Hepatocyte (in vitro differentiated cells): ENCODE measurements around the gene UTF1. TPM values are rescaled to one million over a fixed set of nuclear protein-coding genes. Genes with fewer than 3 reads are reported as not detected.

Source experiments
- DNase-seq: peaks from one replicate; pipeline ENCODE4 v3.0.0-alpha.2; 2016; ENCODE audit warnings: low spot score
- H2AFZ ChIP-seq: fragments of 200-600 bp; sonication (generic); 2 replicates; pipeline ENCODE4 v1.6.0; 2016; ENCODE audit warnings: antibody characterized with exemption, mild to moderate bottlenecking
- H3K27ac ChIP-seq: fragments of 200-600 bp; sonication (generic); 2 replicates; pipeline ENCODE4 v1.5.1; 2016; ENCODE audit warnings: mild to moderate bottlenecking
- H3K27me3 ChIP-seq: fragments of 200-600 bp; sonication (generic); 2 replicates; pipeline ENCODE4 v1.6.1; 2016
- H3K36me3 ChIP-seq: fragments of 200-600 bp; sonication (generic); replicated peaks from 2 replicates; pipeline ENCODE4 v1.5.1; 2016; ENCODE audit warnings: low read depth; ENCODE audit not compliant: insufficient read depth
- H3K4me1 ChIP-seq: fragments of 200-600 bp; sonication (generic); 2 replicates; pipeline ENCODE4 v1.5.1; 2016; ENCODE audit warnings: mild to moderate bottlenecking, moderate library complexity; ENCODE audit not compliant: insufficient read depth
- H3K4me2 ChIP-seq: fragments of 200-600 bp; sonication (generic); 2 replicates; pipeline ENCODE4 v1.6.0; 2016
- H3K4me3 ChIP-seq: fragments of 200-600 bp; sonication (generic); 2 replicates; pipeline ENCODE4 v1.5.1; 2016; ENCODE audit warnings: mild to moderate bottlenecking
- H3K79me2 ChIP-seq: fragments of 200-600 bp; sonication (generic); 2 replicates; pipeline ENCODE4 v1.6.0; 2017; ENCODE audit warnings: mild to moderate bottlenecking
- H3K9me2 ChIP-seq: fragments of 200-600 bp; sonication (generic); replicated peaks from 2 replicates; pipeline ENCODE4 v1.6.0; 2017; ENCODE audit warnings: mild to moderate bottlenecking; ENCODE audit not compliant: insufficient read depth
- H3K9me3 ChIP-seq: fragments of 200-600 bp; sonication (generic); 2 replicates; pipeline ENCODE4 v1.5.1; 2016; ENCODE audit warnings: low read depth, mild to moderate bottlenecking
- H4K20me1 ChIP-seq: fragments of 200-600 bp; sonication (generic); 2 replicates; pipeline ENCODE4 v1.6.0; 2016; ENCODE audit warnings: mild to moderate bottlenecking; ENCODE audit not compliant: insufficient read depth, poor library complexity, severe bottlenecking
- CTCF ChIP-seq: fragments of 200-600 bp; sonication (generic); IDR thresholded peaks from 2 replicates; pipeline ENCODE4 v1.5.1; 2016; ENCODE audit warnings: antibody characterized with exemption, mild to moderate bottlenecking; ENCODE audit not compliant: poor library complexity
- EZH2 ChIP-seq: fragments of 200-600 bp; sonication (generic); IDR thresholded peaks from 2 replicates; pipeline ENCODE4 v1.6.1; 2016; ENCODE audit warnings: antibody characterized with exemption, mild to moderate bottlenecking, borderline replicate concordance
- EZH2phosphoT487 ChIP-seq: fragments of 200-600 bp; sonication (generic); IDR thresholded peaks from one replicate; pipeline ENCODE4 v1.6.1; 2018; ENCODE audit warnings: antibody characterized with exemption, mild to moderate bottlenecking, low read depth, moderate library complexity; ENCODE audit not compliant: unreplicated experiment, severe bottlenecking
- WGBS: methylation state at CpG from one replicate; pipeline ENCODE4 v1.1.6; 2016; ENCODE audit warnings: low lambda C conversion rate; ENCODE audit errors: missing lambda C conversion rate; 5-methylcytosine and 5-hydroxymethylcytosine counted together
- polyA plus RNA-seq: library from polyadenylated mRNA; unstranded; fragments of >200 nt; fragmentation: Nextera tagmentation; extraction: Ambion mirVana; gene quantifications from 2 replicates; pipeline ENCODE4 v1.2.1, GENCODE V29; 2016
- total RNA-seq: library from RNA; depleted of rRNA; stranded (reverse); fragments of >200 nt; gene quantifications from 2 replicates; pipeline ENCODE4 v1.2.3, GENCODE V29; 2014

The UTF1 gene
- total and polyA plus RNA-seq, 2 experiments from 2014 or later, result not detected

GRCh38 chr10:133203652-133204195 lies 26.3 kb upstream of the UTF1 start:
- H4K20me1 ChIP-seq, result no peaks in the 10 kb centered on the region
- H3K4me1 ChIP-seq, result no peaks in the 10 kb centered on the region
- no peaks in the 10 kb centered on the region for H3K79me2 ChIP-seq
- no peaks in the 10 kb centered on the region for H3K9me2 ChIP-seq
- no peak overlapping the region for H3K4me2 ChIP-seq
- WGBS, result 84% methylated on average over 29 of the region's 31 CpGs
- DNase-seq, result no peak
- H3K27me3 ChIP-seq, result no peaks in the 10 kb centered on the region
- no peak overlapping the region for H3K27ac ChIP-seq
- TF ChIP-seq EZH2phosphoT487 (no peak), EZH2 (no peak), CTCF (no peak)
- H3K9me3 ChIP-seq, result no peaks in the 10 kb centered on the region
- no peak overlapping the region for H3K4me3 ChIP-seq
- no peak overlapping the region for H2AFZ ChIP-seq
- H3K36me3 ChIP-seq, result no peaks in the 10 kb centered on the region

GRCh38 chr10:133204226-133205015 lies 25.6 kb upstream of the UTF1 start:
- no peak overlapping the region for H2AFZ ChIP-seq
- H3K36me3 ChIP-seq, result no peaks in the 10 kb centered on the region
- TF ChIP-seq EZH2 (no peak), EZH2phosphoT487 (no peak), CTCF (no peak)
- H3K4me3 ChIP-seq, result no peak overlapping the region
- H4K20me1 ChIP-seq, result no peaks in the 10 kb centered on the region
- no peaks in the 10 kb centered on the region for H3K27me3 ChIP-seq
- H3K9me2 ChIP-seq, result no peaks in the 10 kb centered on the region
- WGBS, result 97% methylated on average over 37 of the region's 38 CpGs
- no peaks in the 10 kb centered on the region for H3K9me3 ChIP-seq
- no peaks in the 10 kb centered on the region for H3K4me1 ChIP-seq
- H3K4me2 ChIP-seq, result no peak overlapping the region
- no peak for DNase-seq
- H3K27ac ChIP-seq, result no peak overlapping the region
- no peaks in the 10 kb centered on the region for H3K79me2 ChIP-seq

- Histone ChIP-seq H3K4me2 (no peak overlapping the region), H4K20me1 (no peaks in the 10 kb centered on the region), H3K9me3 (no peaks in the 10 kb centered on the region), H3K79me2 (no peaks in the 10 kb centered on the region), H3K27me3 (no peaks in the 10 kb centered on the region), H2AFZ (no peak overlapping the region), H3K4me1 (no peaks in the 10 kb centered on the region), H3K9me2 (no peaks in the 10 kb centered on the region), H3K36me3 (no peaks in the 10 kb centered on the region), H3K27ac (no peak overlapping the region), H3K4me3 (no peak overlapping the region)
- no peak for DNase-seq
- WGBS, result 88% methylated on average over 23 of the region's 23 CpGs
- TF ChIP-seq EZH2 (no peak), CTCF (no peak), EZH2phosphoT487 (no peak)
Measured at GRCh38 chr10:133205146-133205545, 24.9 kb upstream of the UTF1 start.
